GM19467 (cell line): ENCODE measurements around the gene TM2D3.

ENCODE experiments used
- ATAC-seq: cut with Tn5 transposase; IDR thresholded peaks from one replicate; pipeline ENCODE4 v1.9.1; 2021; ENCODE audit warnings: mild to moderate bottlenecking, moderate library complexity; ENCODE audit not compliant: unreplicated experiment

TM2D3 gene

DNA sequence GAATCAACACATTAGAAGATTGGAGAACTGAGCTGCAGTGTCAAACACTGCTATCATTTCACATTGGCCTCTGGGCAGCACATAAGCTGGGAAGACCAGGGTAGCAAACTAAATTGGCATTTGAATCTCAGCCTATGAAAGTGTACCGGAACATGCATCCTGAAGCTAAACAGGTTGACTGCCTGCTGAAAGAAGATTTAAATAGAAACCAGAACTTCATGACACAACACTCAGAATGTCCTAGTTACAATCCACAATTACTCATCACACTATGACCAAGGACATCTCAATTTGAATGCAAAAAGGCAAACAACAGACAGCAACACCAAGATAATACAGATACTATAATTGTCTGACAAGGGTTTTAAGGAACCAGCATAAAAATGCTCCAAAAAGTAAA is 26.2 kb downstream of the TM2D3 start:
- no peak for ATAC-seq

DNA sequence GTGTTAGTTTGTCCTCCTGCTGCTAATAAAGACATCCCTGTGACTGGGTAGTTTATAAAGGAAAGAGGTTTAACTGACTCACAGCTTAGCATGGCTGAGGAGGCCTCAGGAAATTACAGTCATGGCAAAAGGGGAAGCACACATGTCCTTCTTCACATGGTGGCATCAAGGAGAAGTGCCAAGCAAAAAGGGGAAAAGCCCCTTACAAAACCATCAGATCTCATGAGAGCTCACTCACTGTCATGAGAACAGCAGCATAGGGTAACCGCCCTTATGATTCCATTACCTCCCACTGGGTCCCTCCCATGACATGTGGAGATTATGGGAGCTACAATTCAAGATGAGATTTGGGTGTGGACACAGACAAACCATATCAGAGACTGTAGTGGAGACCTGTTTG is 27.0 kb downstream of the TM2D3 start:
- no peak for ATAC-seq

DNA sequence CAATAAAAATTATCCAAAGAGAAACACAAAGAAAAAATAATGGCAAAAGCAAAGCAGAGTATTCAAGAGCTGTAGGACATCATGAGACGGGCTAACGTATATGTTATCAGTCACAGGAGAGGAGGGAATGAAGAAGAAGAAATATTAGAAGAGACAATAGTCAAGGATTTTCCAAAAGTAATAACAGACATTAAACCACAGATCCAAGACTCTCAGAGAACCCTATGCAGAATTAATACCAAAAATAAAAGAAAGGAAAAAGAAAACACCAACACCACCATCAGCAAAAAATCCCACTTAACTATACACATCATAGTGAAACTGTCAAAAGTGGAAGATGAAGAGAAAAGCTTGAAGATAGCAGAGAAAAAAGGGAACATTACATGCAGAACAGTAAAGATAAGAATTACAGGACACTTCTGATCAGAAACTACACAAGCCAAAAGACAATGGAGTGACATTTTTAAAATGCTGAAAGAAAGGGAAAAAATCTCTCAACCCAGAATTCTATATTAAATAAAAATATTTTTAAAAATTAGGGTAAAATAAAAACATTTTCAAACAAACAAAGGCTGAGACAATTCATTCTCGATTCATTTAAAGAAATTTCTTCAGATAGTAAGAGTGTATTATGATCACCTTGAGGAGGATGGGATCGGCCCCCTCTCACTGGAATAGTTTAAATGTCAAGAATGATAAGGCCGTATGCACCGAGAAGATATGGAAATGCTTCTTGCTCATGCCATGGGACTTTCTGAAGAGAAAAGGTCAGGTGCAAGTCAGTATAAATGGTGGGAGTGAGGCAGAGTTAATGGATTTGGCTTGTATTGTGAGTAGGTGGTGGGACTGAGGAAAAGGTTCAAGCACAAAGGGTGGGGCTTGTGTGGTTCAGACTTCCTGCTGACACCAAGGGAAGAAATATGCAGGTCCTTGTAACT is 28.5 kb downstream of the TM2D3 start:
- ATAC-seq, result no peak

DNA sequence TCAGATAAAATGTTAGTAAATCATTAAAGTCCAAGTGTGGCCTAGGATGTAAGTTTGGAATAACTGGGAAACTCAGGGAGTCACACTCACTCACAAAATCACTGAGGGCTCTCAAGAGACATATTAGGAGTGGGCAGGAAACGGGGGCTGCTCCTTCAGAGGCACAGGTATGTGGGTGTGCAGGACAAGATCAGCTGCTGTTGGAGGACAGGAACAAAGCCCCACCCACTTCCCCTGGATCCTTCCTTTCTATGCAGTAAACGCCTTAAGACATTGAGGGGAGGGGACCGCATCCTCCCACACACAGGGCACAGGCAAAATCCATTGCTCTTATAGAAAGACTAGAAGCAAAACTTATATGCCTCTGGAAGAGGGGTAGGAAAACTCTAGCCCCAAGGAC is 30.2 kb downstream of the TM2D3 start:
- ATAC-seq, result no peak

DNA sequence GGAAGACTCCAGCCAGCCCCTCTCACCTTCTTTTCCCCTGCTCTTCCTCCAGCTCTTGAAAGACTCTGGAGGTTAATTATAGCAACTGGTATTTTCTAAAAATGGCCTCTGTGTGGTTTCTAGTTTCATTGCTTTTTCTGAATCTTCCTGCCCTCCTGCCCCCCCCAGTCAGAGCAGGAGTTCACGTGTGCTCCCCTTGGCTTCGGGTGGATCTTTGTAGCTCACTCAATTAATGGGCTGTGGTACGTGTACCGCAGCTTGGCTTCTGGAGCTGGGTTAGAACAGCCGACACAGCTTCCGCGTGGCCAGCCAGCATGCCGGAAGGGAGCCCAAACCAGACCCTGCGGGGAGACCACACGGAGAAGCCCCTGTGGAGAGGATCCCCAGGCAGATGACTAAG is 31.5 kb downstream of the TM2D3 start:
- no peak for ATAC-seq

DNA sequence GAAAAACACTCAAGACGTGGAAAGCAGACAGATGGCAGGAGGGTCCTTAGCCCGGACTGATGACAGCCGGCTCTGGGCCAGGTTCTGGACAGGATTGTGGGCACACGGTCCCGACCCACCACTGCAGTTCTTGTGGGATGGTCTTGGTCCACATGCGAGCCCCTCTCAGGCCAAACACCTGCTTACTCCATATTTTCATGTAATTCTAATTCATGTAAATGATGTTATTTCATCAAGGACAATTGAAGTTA is 32.6 kb downstream of the TM2D3 start:
- ATAC-seq, result no peak

DNA sequence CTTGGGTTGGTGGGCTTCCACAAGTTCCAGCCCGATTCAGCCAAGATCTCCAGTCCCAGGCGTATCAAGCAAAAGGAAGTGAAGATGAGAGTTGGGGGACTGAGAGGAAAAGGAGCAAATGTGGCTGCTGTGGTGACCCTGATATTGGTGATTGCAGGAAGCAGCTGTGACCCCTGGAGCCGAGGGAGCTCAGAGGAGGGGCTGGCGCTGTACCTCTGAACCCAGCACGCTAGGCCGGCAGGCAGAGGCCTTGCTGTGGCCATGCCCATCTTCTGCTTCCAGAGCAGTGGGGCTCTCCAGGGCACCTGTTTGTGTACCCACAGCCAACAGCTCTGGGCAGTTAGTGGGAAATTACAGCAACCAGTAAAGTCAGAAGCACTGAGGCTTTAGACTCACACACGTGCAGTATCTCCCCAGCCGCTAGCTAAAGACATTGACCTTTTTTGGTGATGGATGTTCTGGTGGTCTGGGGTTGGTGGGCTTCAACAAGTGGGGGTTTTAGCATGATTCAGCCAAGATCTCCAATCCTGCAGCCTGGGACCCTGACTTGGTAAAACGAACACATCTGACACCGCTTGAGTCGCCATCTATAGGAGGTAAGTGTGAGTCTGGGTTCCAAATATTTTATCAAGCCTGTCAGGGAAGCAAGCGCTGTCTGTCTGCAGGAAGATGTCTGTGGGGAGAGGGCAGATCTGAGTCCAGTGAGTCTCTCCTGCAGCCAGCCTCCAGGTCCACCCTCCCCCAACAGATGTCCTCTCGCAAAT is 33.1 kb downstream of the TM2D3 start:
- no peak for ATAC-seq

DNA sequence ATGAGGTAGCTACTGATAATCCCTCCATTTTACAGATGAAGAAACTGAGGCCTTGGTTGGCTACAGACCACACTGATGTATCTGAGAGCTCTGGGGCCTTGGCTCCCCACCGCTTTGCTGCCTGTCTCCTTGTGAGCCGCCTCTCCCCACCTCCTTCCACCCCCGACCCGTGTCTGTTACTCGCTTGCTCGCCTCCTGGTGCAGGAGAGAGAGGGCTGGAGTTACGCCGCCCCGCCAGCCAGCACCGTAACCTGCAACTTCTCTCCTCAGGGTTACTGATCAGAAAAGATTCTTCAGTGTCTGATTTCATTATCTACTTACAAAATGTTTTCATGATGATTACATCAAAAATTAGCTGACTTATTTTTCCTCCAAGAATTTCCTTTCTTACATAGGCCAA is 34.1 kb downstream of the TM2D3 start:
- ATAC-seq, result no peak

DNA sequence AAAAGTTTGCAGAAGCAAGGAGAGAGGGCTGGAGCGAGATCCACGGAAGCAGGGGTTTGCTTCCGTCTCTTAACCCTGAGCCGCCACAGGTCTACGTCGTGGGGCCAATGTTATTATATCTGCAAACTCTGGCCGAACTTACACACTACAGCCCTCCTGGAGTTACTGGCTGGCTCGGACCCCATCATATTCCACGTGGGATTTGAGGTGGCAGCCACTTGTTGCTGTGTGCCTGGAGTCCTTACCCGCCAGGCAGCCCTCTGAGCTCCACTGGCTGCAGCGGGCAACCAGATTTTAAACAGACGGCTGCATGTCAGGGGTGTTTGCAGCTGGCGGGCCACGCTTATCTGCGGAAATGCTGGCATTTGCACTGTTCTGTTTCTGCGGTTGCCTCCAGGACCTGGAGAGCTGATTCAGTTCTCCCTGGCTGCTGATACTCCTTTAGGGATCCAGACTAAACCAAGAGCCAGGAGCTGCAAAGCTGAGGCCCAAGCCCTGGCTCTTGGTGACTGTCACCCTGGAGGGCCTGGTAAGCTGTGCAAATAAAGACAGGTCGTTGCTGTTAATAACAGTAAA is 34.7 kb downstream of the TM2D3 start:
- ATAC-seq, result no peak

DNA sequence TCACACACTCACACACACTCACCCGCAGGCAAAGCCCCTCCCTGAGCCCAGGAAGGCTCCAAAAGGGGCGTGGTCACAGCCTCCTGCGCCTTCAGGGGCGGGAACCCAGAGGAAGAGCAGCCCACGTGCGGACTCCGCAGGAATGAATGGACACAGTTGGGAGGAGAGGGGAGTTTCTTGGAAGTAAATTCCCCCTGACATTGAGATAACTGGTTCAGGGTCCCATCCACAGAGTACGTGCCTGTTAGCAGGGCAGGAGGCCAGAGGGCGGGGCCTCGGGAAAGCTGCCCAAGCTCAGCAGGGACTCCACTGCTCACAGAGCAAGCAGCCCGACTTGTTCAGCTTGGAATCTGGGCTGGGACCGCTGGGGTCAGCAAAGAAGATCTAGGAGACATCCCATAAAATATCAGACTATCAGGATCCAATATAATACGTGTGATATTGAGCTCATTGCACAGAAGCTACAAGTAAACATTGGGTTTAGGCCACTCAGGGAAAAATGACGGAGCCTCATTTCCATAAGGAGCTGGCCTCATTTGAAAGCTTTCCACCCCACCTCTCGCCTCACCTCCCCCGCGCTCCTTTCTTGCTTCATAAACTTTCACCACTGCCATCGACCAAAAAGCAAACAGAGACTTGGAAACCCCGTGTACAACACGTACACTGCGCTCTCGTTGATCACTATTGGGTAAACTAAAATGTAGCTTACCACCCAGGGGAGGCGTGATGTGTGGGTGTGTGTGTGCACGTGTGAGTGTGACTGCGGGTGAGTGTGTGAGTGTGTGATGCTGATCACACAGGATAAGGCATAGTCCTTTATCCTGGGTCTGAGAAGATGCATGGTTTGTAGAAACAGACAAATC is 36.0 kb downstream of the TM2D3 start:
- no peak for ATAC-seq

DNA sequence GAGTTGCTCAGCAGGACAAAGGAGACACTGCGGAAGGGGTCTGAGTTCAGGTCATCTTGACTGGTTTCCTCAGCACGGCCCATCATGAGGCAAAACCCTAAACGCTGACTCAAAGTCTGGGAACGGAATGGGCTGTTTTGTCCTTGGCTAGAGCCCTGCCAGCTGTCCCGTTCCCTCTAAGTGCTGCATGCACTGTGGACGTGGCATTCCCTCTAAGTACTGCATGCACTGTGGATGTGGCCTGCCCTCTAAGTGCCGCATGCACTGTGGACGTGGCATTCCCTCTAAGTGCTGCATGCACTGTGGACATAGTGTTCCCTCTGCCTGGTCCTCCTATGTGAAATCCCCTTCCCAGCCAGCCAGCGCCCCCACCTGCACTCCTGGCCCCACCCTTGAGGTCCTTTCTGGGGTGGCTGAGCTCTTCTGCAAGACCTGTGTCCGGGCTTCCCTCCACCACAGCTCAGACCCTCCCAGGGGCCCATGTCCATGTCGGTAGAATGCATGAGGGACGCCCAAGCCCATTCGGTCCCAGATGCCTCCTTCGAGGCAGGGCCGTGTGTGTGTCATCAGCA is 36.7 kb downstream of the TM2D3 start:
- ATAC-seq, result no peak

DNA sequence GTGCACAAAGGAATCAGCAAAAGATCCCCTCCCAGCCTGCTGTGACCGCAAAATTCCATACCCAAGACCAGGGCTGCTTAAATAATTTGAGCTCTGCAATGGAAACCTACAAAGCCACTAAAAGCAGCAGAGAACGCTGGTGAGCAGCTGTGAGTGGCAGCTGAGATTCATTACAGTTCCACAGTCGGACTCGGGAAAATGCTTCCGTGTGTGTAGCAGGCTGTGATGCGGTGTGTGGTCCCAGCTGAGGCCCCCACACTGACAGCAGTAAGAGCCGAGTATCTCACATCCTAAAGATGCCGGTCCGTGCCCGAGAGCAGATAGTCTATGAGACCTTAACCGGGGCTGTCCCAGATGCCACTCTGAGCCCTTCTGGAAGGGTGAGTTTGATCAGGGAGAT is 37.4 kb downstream of the TM2D3 start:
- ATAC-seq, result no peak

DNA sequence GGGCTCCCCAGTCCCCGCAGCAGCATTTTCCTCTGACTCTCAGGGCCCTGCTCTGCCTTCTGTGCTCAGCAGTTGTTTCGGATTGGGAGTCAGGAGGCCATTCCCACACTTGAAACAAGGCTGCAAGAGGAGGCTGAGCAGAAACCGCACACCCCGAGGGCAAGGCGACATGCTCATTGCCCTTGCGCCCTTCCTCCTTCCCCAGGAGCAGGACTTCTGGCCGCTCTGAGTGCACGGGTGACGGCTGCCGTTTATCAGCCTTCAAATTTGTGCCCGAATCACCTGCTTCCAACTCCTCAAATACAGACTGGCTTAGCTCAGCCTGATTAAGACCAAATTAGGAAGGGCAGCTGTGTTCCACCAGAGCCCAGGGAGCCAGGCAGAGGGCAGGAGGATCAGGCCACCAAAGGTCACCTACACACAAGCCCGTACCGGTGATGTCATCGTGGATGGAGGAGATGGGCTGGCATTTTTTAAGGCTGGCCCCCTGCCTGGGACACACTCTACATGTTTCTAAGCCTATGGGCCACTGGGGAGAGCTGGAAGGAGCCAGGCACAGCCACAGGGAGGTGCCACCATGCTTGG is 38.1 kb downstream of the TM2D3 start:
- no peak for ATAC-seq

DNA sequence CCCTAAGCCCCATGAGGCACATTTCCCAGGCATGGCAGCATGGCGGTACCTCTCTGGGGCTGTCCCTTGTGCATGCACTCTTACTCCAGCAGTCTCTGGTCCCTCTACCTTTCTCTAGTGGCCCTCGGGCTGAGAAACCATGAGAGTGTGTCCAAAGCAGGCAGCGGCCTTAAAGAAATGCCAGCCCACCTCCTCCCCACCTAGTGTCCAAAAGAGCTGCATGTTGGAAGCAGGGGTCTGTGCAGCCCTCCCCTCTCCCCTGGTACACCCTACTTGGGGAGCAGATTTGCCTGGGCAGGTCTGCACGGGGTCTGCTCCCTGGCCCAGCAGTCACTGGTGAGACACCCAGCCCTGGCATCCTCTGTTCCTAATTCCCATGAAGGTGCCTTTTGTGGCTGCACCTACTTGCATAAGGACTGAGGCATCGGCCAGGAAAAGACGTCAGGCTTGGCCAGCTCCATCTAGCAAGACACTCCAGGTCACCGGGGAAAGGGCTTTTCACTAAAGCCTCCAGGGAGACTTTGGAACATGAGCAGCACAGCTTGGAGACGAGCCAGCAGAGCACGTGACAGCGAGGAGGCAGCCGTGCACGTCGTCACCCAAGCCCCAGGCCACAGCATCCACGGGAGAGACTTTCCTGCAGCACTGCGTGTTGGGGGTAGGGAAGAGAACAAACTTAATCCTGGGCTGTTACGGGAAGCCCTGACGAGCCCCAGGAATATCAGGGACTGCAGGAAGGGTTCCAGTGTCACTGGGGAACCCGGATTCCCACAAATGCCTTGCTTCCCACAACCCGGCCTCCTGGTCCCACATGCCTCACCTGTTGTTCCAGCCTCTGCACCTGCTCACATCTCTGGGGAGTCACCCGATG is 38.8 kb downstream of the TM2D3 start:
- ATAC-seq, result no peak

DNA sequence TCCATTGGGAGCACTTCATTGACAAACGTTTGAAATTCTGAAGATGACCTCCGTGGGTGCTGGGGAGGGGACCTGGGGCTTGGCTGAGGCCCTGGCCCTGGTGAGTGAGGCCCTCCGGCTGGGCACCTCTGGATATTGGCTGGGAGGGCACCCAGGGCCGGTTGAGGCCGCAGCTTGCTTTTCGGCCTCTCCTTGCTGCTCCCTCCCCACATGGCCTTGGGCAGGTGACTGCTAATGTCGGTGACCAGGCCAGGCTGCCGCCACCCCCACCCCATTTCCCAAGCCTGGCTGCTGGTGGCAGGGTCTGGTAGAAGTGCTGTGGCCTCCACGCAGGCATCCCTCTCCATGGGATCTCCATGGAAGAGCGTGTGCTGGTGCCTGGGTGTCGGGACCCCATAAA is 39.5 kb downstream of the TM2D3 start:
- ATAC-seq, result no peak

DNA sequence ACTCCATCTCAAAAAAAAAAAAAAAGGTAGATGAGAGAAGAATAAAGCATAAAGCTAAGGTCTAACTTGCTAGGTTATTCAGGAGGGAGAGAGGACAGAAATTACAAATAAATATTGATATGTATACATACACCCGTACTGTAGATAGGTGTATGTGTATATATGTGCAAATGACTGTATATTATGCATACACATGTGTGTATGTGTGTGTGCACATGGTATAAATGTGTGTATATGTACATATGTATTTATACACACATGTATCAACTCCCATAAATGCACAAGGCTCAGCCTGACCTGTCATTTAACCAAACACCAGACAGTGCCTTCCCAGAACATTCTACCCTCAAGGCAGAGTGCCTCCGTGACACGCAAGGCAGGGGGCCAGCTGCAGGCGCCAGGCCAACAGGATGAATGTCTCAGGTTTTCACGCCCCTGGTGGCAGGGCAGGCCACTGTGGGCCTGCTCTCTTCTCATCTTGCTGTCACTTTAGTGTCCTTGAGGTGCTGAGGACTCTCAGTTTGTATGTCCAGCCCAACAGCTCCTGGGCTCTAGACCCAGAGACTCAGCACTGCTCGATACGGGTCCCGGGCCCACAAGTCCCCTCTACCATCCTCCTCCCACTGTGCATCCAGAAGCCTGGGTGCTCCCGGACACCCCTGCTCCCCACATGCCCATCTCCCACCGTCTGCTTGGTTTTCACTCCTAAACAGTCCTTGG is 40.4 kb downstream of the TM2D3 start:
- no peak for ATAC-seq

DNA sequence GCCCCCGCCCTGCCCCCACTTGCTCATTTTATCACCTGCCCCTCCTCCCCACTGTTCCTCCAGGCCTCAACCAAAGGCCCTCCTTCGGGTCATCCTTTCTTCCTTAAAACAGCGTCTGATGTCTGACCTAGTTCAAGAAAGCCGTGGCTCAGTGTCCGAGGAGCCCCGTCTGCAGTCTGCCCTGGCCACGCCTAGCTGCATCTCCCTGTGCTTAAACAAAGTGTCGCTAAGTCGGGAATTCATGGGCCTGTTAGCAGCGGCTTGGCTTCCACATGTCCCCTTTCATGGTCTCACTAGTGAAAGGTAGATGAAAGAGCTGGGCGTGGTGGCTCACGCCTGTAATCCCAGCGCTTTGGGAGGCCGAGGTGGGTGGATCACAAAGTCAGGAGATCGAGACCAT is 41.2 kb downstream of the TM2D3 start:
- ATAC-seq, result no peak

DNA sequence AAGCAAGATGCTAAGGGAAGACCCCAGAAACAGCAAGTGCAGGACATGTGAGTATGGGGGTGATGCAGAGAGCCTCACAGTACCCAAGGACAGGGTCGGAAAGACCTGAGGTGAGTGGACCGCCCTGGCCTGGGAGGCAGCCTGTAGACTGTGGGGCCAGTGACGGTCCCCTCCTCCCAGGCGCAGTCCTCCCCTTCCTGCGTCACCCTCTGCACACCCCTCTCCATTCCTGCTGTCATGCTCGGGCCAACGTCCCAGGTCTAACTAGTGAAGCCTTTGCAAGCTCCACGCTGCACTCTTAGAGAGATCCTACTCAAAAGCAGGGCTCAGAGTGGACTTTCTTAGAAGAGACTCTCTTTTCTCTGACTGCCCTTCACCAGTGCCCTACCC is 41.6 kb downstream of the TM2D3 start:
- no peak for ATAC-seq
